IPS-11a (cell line): ENCODE data around the gene PIP.
"Not testable (repeated sequence)": the region's sequence is repeated elsewhere in the genome, so short reads cannot be mapped to it uniquely, and the experiment has no call there.

Experiments used
- H3K4me3 ChIP-seq: one replicate; pipeline ENCODE4 v1.5.1; 2013; ENCODE audit warnings: low read depth, low read length, control low read depth

Gene PIP, protein sequence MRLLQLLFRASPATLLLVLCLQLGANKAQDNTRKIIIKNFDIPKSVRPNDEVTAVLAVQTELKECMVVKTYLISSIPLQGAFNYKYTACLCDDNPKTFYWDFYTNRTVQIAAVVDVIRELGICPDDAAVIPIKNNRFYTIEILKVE

GRCh38 chr7:143131781-143132180 lies at the start of gene PIP:
PIP (plus strand) TSS chr7:143132077; CDS start chr7:143132117, 40 bp downstream.
- H3K4me3 ChIP-seq = no peak within 1 kb of the TSS

- no peak overlapping the region for H3K4me3 ChIP-seq
Observed at GRCh38 chr7:143085109-143085508, 46.8 kb upstream of the PIP start.

DNA sequence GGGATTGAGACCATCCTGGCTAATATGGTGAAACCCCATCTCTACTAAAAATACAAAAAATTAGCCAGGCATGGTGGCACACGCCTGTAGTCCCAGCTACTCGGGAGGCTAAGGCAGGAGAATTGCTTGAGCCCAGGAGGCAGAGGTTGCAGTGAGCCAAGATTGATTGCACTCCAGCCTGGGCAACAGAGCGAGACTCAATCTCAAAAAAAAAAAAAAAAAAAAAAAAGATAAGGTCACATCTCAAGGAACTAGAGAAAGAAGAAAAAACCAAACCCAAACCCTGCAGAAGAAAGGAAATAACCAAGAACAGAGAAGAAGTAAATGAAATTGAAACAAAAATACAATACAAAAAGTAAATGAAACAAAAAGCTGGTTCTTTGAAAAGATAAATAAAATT lies 46.3 kb upstream of the PIP start:
- H3K4me3 ChIP-seq = not testable (repeated sequence)

DNA sequence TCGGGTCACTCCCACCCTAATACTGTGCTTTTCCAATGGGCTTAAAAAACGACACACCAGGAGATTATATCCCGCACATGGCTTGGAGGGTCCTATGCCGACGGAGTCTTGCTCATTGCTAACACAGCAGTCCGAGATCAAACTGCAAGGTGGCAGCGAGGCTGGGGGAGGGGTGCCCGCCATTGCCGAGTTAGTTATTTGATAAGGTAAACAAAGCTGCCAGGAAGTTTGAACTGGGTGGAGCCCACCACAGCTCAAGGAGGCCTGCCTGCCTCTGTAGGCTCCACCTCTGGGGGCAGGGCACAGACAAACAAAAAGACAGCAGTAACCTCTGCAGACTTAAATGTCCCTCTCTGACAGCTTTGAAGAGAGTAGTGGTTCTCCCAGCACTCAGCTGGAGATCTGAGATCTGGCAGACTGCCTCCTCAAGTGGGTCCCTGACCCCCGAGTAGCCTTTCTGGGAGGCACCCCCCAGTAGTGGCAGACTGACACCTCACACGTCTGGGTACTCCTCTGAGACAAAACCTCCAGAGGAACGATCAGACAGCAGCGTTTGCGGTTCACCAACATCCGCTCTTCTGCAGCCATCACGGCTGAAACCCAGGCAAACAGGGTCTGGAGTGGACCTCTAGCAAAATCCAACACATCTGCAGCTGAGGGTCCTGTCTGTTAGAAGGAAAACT lies 43.2 kb upstream of the PIP start:
- not testable (repeated sequence) for H3K4me3 ChIP-seq

- H3K4me3 ChIP-seq = no peak overlapping the region
Observed at GRCh38 chr7:143096146-143096545, 35.7 kb upstream of the PIP start.

- H3K4me3 ChIP-seq = not testable (repeated sequence)
Observed at GRCh38 chr7:143099579-143099978, 32.3 kb upstream of the PIP start.

DNA sequence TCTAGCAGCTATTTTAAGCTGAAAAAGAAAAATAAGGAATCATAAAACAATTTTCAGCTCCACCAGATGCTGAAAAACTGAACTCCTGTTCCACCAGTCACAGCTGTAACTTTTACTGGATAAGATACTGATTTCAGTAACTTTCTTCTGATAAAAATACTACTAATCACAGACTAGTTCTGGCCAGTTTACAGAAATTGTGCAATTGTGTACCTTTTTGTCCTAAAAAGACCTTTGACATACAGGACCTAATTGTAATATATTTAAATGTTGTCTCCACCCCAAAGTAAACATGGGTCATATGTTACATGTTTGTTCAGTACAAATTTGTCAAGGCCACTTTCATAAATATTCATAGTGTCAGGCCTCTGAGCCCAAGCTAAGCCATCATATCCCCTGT lies 27.1 kb upstream of the PIP start:
- no peak overlapping the region for H3K4me3 ChIP-seq

DNA sequence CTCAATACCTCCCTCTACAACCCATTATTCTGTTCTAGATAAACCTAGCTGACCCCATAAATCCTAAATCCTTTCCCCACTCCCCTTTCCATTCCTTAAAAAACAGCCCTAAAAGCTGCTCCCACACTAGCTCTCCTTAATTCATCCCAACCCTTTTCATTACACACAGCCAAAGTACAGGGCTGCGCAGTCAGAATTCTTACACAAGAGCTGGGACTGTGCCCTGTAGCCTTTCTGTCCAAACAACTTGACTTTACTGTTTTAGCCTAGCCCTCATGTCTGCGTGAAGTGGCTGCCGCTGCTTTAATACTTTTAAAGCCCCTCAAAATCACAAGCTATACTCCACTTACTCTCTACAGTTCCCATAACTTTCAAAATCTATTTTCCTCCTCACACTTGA lies 23.9 kb upstream of the PIP start:
- H3K4me3 ChIP-seq = not testable (repeated sequence)

GRCh38 chr7:143117395-143117794 lies 14.5 kb upstream of the PIP start:
- no peak overlapping the region for H3K4me3 ChIP-seq

GRCh38 chr7:143120691-143121405 lies 11.0 kb upstream of the PIP start:
- no peak overlapping the region for H3K4me3 ChIP-seq

DNA sequence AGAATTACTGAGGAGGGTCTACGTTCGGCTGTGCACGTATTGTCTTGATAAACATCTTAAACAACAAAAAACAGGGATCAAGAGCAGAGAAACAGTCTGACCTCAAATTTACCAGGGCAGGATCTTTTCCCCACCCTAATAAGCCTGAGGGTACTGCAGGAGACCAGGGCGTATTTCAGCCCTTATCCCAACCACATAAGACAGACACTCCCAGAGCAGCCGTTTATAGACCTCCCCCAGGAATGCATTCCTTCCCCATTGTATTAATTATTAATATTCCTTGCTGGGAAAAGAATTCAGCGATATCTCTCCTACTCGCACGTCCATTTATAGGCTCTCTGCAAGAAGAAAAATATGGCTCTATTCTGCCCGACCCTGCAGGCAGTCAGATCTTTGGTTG lies 8.6 kb upstream of the PIP start:
- not testable (repeated sequence) for H3K4me3 ChIP-seq

- no peak overlapping the region for H3K4me3 ChIP-seq
Observed at GRCh38 chr7:143126146-143126545, 5.7 kb upstream of the PIP start.

GRCh38 chr7:143129051-143129450 lies 2.8 kb upstream of the PIP start:
- H3K4me3 ChIP-seq = no peak overlapping the region

GRCh38 chr7:143129477-143129876 lies 2.4 kb upstream of the PIP start:
- no peak overlapping the region for H3K4me3 ChIP-seq

DNA sequence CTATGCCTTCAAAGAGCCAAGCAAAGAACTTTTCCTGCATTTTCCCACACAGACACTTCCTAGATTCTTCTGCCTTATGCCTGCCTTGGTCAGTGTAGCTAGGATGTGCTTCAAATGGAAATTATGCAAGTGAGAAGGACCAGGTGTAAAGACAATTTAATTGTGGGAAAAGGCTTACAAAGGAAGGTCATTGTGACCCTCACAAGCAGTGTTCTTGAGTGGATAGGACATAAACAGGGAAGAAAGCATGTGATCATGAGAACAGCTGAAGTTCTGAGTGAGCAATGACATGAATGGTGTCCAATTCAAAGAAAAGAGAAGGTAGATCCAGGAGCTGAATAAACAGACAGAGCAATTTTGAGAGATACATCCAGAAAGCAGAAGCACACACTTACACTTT lies 1.3 kb upstream of the PIP start:
- H3K4me3 ChIP-seq = no peak overlapping the region

DNA sequence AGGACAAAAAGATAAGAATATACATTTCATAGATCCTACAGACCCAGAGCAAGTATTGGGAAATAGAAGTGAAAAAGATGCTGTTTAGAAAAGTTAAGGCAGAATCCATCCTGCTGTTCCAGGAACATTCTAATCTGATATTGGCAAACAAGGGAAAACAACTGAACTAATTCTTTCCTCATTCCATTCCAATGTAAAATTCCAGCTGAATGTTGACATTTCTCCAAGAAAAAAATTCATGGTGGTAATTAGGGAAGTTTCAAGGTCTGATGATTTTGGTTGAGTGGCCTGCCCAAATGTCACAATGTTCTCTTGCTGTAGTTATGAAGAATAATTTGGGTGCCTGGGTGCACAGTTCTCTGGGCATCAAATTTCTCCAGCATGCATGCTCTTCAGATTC lies 15.2 kb downstream of the PIP start:
- no peak overlapping the region for H3K4me3 ChIP-seq

DNA sequence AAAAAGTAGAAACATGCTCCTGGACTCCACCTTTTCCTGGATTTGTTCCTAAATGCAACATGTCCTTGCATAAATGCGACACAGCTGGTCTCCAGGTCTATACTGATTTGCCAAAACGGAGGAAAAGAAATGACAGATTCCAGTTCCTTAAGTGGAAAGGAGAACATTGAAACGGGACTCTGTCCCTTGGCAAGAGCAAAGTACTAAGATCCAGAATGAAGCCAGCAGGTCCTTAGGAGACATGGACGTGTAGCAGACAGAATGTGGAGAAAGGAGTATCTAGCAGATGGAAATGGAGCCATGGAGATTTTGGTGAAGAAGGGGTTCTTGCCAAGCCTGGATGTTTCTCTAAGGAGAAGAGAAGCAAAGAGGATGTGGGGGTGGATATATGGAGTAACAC lies 16.2 kb downstream of the PIP start:
- H3K4me3 ChIP-seq = no peak overlapping the region

- no peak overlapping the region for H3K4me3 ChIP-seq
Observed at GRCh38 chr7:143148651-143149050, 16.8 kb downstream of the PIP start.

DNA sequence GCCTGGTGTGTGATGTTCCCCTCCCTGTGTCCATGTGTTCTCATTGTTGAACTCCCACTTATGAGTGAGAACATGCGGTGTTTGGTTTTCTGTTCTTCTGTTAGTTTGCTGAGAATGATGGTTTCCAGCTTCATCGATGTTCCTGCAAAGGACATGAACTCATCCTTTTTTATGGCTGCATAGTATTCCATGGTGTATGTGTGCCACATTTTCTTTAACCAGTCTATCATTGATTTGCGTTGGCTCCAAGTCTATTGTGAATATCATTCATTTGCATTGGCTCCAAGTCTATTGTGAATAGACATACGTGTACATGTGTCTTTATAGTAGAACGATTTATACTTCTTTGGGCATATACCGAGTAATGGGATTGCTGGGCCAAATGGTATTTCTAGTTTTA lies 18.8 kb downstream of the PIP start:
- not testable (repeated sequence) for H3K4me3 ChIP-seq

- H3K4me3 ChIP-seq = not testable (repeated sequence)
Observed at GRCh38 chr7:143158617-143159016, 26.7 kb downstream of the PIP start.

GRCh38 chr7:143171697-143172096 lies 39.8 kb downstream of the PIP start:
- no peak overlapping the region for H3K4me3 ChIP-seq

- H3K4me3 ChIP-seq = no peak overlapping the region
Observed at GRCh38 chr7:143172354-143172753, 40.5 kb downstream of the PIP start.
